Kidney tubule cell (primary cell): Measurements from ENCODE around the gene SMC2.

Experiments used
- DNase-seq: peaks from one replicate; pipeline ENCODE4 v3.0.0-alpha.2; 2018; ENCODE audit warnings: low spot score

SMC2 gene

DNA sequence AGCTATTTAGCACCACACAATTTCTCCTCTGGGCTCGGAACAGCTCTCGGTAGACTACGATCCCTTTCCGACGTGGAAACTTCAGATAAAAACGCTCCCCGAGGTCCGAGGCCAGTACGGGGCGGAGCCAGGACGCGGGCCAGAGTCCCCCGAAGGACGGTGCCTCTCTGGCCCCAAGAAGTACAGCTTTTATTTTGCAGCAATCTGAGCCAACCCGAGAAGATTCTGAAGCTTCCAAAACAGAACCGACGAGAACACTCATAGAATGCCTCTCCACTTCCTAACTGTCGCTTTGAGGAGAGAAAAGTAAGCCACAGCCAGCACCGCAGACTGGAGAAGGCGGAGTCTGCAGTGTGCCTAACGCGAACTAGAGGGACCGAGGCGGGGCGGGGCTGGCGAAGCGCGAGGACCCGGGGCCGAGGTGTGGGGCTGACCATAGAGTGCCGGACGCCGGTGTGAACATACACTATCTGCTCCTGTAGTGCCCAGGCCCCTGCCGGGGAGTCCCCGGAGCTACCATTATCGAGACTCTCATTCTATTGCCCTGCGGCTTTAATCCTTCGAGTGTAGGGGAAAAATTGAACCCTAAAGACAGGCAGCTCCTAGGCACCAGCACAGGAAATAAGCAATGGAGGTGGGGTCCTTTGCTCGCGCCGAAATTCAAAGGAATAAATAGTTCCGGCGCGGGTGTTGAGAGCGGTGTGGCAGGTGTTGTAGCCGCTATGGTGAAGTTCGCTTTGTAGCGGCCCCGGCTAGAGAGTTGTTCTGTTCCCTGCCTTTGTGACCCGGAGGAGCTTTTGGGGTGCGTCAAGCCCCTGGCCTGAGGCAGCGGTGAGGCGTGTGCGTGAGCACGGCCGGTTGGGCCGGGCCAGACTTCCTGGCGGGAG is at the start of gene SMC2:
Gene SMC2 (plus strand): TSS at position 663 of the 887 bp plus-strand sequence. CDS start 1,076 bp downstream, outside the sequence.
- DNase-seq = peak; percentile 91

DNA sequence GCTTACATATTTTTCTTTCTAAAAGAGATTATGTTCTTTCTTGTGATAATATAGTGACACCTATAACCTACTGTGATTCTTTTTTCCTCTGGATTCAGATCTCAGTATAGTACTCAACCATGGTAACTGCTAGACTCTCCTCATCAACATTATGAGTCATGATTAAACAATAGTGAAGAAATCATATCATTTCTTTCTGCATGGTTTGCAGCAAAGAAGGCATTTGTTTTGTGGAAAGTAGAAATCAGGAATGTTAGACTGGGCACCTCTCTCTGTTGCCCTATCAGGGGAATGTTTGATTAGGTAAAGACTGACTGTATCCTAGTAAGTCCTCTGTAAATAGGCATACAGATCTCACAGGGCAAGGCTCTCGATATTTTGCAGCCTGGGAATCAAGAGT is 25.6 kb upstream of the SMC2 start:
- peak; percentile 14 for DNase-seq

DNA sequence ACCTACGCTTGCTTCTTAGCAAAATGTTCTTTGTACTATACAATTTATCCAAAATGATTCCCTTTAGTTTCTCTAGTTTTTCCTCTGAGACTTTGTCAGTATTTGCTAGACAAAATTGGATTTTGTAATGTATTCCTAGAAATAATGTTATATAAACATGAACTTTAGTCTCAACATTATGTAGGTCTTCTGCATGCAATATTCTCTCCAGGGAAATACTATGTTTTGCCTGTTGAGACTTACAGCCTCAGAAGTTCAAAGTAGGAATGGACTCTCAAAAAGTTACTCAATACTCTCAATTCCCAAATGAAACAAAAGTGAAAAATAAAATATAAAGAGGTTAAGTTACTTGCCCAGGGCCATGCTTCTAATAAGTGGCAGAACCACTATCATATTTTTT is 24.8 kb upstream of the SMC2 start:
- no peak for DNase-seq

DNA sequence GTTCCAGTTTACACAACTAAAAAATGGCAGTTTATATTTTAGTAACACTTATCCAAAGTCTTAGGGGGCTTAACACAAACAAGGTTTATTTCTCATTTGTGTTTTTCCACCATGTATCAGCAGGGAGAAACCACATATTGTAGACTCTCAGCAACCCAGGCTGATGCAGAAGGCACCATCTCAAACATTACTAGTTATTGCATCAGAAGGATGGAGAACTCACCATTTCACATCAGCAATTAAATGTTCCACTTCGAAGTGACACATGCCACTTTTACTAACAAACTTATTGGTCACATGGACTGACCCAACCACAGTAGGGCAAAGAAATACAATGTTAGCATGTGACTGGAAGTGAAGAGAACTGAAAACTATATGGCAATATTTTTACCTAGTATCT is 22.5 kb upstream of the SMC2 start:
- DNase-seq = no peak

DNA sequence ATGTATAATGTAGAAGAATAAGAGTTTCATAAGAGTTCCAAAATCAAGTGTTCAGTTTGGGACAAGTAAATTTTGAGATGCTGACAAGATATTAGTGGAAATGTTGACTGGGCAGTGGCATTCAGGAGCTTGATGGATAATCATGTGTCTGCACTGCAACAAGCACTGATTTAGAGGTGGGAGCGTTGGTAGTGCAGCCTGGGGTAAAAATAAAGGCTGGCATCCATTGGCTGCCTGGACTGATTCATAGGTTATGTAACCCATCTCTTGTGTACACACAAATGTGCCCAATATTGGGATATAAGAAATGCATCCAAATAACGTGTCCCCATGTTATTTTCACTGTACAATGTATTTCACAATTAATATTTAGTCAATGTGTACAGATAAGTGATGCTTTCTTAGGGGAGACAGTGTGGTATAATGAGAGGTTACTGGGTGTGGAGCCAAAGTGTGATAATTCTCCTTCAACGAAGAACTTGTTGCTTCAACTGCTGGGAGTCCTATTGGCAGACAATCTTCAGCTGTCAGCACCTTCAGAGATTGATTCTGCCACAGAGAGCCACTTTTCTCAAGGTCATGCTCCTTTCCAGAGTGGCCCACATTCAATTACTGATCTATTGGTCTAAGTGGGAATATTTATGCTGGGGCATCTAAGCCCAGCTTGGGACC is 20.9 kb upstream of the SMC2 start:
- no peak for DNase-seq

DNA sequence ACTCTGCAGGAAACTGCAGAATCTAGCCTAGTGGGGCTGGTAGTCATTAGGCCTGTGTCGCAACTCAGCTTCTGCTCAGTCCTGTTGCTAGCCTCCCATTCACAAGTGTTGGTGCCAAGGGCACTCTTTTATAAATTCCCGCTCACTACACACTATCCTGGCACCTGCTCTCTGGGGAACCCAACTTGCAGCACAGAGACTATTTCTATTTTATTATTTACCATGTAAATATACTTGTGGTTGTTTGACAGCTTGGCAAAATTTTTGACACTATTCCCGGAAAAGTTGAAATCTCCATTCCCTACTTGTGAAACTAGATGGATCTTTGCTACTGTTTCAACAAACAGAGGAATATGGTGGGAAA is 20.4 kb upstream of the SMC2 start:
- DNase-seq = no peak

DNA sequence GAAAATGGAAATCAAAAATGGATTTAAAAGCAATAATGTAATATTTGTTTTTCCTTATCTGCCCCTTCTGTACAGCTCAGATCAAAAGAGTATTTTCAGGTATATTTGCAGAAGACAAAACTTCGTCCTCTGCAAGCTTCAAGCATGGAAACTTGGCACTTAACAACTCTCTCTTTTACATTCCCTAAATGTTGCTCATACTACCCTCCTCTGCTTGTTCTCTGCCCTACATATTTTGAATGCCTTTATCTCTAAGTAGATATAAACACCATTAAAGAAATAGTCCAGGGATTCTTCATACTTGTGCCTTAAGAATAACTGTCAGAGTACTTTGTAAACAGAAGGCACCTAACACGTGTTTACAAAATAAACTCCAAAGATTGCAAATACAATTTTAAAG is 19.2 kb upstream of the SMC2 start:
- peak; percentile 66 for DNase-seq

DNA sequence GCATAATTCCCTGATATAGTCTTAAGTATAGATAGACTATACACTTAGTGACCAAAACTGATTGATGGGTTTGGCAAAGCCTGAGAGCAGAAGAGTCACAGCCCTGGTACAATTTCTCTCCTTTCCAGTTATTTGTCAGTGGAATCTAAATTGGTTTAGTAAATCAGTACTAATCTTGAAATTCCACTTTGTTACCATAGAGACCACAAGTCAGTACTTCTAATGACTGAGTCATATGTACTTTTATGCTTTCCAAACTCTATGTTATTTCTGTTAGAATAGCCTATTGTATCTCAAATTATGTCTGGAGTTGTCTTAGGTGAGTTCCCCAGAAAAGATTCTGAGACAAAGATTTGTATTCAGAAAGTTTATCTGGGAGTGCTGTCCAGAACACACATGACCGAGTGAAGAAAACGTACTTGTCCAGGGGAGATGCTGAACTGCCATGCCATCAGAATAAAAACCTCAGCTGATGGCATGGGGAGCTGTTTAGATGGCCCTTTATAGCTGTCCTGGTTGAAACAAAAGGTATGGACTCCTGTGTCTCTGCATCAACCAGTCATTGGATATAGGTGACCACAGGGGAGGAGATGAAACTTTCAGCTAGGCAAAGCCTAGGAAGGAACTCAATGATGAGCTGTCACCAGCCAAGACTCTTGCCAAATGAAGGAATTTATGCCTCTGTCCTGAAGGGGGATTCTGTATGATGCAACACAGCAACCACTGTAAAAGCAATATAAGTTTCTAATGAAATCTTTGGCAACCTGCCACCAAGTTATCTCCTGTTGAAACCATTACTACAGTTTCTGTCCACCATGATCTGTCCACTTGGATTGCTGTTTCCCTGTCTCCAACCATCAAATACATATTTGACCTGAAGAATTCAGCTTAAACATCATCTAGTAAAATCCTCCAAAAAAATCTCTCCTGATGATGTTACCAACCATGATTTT is 18.0 kb upstream of the SMC2 start:
- peak; percentile 69 for DNase-seq

DNA sequence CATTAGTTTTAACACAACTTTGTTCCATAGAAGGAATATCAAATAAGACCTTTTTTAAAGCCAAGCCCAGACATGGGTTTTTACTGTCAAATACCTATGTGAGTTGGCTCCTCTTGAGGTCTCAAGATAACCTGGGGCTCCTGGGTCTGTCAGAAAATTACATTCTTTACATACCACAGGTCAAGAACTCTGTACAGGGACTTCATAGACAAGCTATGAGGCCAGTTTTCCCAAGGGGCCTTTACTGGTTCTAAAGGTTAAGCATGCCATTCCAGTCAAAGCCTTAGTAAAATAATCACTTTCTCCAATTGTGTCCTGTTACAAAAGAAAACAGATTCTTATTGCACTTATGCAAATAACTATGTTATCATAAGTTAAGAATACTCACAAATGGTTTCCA is 15.5 kb upstream of the SMC2 start:
- no peak for DNase-seq

DNA sequence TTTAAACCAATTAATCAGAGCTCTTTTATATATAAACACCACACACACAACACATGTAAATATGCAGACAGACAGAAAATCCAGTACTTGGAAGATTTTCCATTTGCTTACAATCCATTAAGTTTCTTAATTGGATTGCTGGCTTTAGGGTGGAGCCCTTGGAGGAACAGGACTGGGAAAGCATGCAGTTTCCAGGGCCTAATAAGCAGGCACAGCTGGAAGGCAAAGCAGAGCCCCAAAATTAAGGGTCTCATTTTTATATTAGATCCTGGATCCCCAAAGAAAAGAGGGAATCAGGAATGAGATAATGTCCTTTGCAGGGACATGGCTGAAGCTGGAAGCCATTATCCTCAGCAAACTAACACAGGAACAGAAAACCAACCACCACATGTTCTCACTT is 13.1 kb upstream of the SMC2 start:
- DNase-seq = no peak

DNA sequence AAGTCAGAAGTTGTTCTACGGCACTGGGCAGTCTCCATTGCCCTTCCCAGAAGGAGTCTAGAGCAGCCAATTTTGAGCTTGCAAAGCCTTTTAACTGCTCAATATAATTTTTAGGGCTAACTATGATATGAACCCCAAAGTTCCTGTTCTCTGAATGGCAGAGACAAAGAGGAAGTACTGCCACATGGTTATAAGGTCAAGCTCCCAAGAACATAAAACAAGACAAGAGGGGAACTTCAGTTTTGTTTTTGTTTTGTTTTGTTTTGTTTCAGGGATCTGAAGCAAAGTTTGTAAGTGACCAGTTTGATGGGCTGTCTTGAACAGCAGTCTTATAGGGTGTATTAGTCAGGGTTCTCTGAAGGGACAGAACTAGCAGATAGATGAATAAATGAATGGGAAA is 11.9 kb upstream of the SMC2 start:
- DNase-seq = no peak

DNA sequence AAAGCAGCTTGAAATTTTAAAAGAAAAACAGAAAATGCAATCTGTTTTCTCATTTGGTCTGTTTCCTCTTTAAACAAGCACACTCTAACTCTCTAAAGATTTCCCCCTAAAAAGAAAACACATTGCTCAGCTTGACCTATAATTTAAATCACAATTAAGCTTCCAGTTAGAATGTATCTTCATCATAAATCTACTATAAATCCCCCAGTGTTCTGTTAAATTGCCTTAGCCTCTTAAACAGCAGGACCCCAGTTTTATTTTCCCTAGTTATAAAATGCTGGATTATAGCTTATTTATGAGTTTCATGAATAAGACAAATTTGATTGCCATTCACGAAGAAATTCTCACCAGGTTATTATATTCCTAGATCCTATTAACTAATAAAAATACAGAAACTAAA is 8.6 kb upstream of the SMC2 start:
- no peak for DNase-seq

DNA sequence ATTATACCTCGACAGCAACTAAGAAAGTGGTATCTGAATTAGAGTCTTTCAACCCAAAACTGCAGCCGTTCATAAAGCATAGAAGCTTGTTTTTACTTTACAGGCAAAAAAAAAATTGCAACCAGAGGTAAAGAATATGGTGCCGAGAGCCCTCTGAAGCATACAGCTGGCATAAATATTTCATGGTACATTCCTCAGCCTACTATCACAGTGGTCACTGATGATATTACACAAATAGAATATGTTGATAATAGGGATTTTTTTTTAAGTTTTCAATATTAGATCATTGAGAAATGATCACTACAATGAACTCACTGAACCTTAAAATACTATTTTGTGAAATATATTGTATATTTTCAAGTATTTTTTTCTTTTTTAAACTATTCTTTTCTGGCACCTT is 6.2 kb upstream of the SMC2 start:
- no peak for DNase-seq

DNA sequence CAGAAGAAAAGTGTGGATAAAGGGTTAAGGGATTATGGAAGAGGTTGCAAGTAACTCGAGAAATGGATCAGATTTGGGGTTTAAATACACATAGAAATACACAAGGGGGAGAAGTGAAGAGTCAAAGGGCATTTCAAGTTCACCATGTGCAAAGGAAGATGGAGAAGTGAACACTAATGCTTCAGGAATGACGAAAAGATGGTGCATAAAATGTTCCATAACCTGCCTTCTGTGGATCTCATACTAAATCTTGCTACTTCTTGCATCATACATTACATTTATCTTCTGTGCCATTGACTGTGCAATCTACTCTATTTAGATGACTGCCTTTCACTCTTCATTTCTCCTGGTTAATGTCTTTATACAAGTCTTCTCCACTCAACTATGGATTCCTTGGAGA is 5.7 kb upstream of the SMC2 start:
- DNase-seq = no peak

DNA sequence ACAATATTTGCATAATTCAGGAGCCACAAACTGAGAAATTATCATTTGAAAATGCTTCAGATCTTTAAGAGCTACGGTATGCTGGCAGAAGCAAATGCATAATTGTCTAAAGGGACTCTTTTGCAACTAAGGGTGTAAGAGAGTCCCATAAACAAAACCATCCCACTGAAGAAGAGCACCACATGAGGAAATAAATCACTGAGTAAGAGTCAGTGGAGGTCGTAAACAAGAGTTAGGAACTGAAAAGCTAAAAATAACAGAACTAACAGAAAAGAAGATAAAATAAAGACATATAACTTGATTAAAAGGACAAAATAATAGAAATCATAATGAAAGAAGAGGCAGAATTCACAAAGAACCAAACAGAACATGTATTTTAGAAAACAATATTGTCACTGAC is 3.5 kb upstream of the SMC2 start:
- no peak for DNase-seq

DNA sequence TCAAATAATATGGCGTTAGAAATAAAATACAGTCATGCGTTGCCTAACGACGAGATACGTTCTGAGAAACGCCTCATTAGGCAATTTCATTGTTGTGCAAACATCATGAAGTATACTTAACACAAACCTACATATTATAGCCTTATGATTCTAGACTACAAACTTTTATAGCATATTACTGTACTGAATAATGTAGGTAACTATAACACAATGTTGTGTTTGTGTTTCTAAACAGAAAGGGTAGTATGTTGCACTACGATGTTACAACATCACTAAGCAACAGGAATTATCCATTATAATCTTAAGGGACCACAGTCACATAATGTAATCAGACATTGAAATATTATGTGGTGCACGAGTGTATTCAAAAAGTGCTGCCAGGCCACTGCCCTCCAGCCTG is 3.0 kb upstream of the SMC2 start:
- DNase-seq = peak; percentile 9

DNA sequence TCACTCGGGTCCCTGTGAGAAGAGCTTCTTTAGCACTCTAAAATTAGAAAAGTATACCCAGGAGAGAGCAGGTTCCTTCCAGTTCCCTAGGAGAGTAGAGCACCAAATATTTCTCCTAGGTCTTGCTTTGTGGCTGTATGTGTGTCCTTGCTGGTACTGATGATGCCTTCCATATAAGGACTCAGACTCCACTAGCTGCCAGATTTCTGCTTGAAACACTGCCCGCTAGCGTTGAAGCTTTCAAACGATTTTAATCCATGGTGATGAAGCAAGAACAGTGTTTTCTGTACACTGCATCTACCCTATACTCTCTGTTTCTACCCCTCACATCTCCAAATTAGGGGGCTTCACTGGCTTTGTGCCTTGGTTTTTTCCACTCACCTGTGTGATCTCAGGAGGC is 2.4 kb upstream of the SMC2 start:
- peak; percentile 34 for DNase-seq

DNA sequence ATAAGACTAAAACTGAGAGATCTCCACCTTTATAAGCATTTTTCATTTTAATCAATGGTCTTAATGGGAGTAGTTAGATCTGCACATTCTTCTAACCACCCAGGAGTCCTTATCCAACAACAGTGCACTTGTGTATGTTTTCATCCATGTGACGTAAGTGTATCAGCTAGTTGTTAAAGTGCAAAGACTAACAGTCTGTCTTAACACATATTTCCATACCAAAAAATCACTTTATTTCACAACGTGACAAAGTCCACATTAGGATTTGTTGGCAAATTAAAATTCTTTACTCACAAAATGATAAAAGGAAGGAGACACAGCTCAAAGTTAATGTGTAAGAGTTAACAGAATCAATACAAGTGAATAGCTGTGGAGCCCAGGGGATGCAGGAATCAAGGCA is 1.9 kb upstream of the SMC2 start:
- no peak for DNase-seq

DNA sequence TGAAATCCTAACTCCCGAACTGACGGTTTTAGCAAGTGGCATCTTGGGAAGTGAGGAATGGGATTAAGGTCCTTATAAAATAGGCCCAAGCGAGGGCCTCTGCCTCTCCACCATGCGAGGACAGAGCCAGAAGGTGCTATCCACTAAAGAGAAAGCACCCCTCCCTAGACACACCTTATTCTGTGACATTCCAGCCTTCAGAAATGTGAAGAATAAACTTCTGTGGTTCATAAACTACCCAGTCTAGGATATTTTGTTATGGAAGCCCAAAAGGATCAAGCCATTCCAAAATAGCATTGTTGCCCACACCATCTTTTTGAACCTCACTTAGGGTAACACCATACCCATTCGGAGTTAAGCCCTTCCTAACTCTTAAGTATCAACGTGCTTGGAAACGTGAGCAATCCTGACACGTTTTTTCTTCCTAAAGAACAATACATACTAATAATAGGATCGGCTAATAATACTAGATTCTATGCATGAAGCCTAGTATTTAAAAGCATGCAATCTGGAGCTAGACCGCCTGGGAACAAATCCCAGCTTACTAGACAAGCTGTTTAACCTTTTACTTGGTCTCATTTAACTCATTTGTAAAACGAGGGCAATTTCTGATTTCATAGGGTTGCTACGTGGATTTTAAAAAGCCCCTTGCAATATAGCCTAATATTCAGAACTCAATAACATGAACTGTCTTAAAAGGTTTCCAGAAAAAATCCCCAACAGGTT is 1.1 kb upstream of the SMC2 start:
- DNase-seq = no peak

DNA sequence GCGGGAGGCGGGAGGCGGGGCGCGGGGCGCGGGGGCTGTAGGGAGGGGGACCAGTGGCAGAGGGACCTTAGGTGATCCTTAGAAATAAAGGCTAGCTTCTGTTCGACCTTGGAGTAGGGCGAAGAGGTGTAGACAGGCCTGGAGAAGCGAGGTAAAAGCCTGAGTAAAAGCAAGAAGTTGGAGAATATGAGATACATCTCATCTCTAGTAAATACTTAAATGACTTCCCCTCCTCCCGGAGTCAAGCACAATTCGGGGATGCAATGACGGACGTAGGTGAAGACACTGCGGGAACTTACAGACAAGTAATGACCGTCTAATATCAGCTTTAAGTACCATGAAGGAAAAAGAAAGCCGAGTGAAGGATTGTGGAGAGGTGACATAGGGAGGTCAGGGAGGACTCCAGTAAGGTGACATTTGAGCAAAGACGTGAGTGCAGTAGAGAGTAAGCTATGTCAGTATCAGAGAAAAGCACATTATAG is 466 bp downstream of the SMC2 start:
- DNase-seq = no peak

DNA sequence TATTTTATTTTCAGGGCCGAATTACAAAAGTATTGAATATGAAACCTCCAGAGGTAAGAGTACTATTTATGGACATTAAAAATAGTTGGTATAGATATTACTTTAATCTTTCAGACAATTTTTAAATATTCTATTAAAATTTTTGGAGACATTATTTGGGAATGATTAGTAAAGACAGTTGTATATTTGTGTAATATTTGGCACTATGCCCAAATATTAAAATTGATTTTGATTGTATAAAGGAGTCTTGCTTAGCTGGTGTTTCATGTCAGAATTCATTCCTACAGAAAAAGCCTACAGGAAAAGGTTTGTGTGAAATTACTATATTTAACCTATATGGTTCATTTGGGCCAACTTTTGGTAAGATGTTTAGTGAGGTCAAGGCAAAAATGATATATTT is 5.5 kb downstream of the SMC2 start:
- no peak for DNase-seq

DNA sequence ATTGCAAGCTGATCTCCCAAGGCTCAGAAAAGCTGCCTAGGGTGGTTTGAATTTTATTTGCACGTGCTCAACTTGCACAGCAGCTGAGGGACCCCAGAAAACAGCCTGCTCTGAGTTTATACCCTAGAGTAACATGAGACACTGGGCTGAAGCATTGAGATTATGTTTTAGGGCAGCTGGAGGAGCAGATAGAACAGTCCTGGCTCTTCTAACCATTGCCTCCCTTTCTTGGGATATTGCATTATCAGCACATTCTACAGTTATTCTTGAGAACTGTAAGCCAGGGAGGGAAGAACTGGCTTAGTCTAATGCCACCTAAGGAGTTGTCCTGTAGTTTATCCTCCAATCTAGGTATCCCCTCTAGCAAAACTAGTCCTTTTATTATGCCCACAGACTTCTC is 10.3 kb downstream of the SMC2 start:
- no peak for DNase-seq
